ENCODE data around the gene SLC39A13. TPM values are rescaled to one million over a fixed set of nuclear protein-coding genes. Genes with fewer than 3 reads are reported as not detected.

The SLC39A13 gene
- total and polyA plus RNA-seq, 9 donors = 36.2 to 46.5 (median 40.8) TPM

- DNase-seq = no peak
- H3K36me3 ChIP-seq (ENCODE audit: control insufficient read depth, insufficient read depth, low read length) = no peaks in the 10 kb centered on the region
- H3K4me1 ChIP-seq (ENCODE audit: control insufficient read depth, insufficient read depth, low read length) = peaks cover 5% of the 10 kb centered on the region
- H3K9me3 ChIP-seq (replicated peaks; ENCODE audit: control insufficient read depth, low read depth, low read length) = no peaks in the 10 kb centered on the region
- WGBS (ENCODE audit: insufficient coverage) = 88% methylated on average over 2 of the region's 2 CpGs
- H3K27me3 ChIP-seq (ENCODE audit: control insufficient read depth, insufficient read depth, low read length) = no peaks in the 10 kb centered on the region
- H3K4me3 ChIP-seq (ENCODE audit: low read length) = no peak overlapping the region
- H3K27ac ChIP-seq (ENCODE audit: low read length) = no peak overlapping the region
These were observed 29.1 kb upstream of the SLC39A13 start for GRCh38 chr11:47379317-47379716.

DNA sequence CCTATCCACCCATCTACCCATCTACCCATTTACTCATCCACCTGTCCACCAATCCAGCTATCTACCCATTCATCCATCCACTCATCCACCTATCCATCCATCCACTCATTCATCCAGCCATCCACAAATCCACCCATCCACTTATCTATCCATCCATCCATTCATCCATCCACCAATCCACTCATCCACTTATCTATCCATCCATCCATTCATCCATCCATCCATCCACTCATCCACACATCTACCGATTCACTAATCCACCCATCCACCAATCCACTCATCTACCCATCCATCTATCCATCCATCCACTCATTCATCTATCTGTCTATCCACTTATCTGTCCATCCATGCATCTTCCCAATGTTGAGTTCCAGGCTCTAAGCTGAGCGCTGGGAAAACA is 28.3 kb upstream of the SLC39A13 start:
- Histone ChIP-seq H3K9me3 (replicated peaks; ENCODE audit: control insufficient read depth, low read depth, low read length) (no peaks in the 10 kb centered on the region), H3K4me3 (ENCODE audit: low read length) (no peak overlapping the region), H3K27ac (ENCODE audit: low read length) (no peak overlapping the region), H3K36me3 (ENCODE audit: control insufficient read depth, insufficient read depth, low read length) (no peaks in the 10 kb centered on the region), H3K27me3 (ENCODE audit: control insufficient read depth, insufficient read depth, low read length) (no peaks in the 10 kb centered on the region), H3K4me1 (ENCODE audit: control insufficient read depth, insufficient read depth, low read length) (peaks cover 5% of the 10 kb centered on the region)
- 95% methylated on average over 1 of the region's 2 CpGs for WGBS (ENCODE audit: insufficient coverage)
- no peak for DNase-seq

DNA sequence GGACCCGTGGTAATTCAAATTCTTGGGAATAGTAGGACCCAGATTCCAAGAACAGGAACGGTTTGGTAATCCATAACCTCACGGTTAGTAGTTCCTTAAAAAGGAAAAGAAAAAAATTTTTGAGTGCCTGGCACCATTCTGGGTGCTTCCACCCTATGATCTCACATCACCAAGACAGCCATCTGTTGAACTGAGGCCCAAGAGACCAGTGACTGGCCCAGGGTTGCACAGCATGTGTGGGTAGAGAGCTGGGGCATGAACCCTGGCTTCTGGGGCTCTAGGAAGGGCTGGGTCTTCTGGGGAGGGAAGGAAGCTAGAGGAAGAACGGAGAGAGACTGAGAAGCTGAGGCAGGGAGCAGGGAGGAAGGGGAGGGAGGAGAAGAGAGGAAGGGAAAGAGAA is 25.3 kb upstream of the SLC39A13 start:
- no peaks in the 10 kb centered on the region for H3K27me3 ChIP-seq (ENCODE audit: control insufficient read depth, insufficient read depth, low read length)
- no peaks in the 10 kb centered on the region for H3K36me3 ChIP-seq (ENCODE audit: control insufficient read depth, insufficient read depth, low read length)
- DNase-seq = no peak
- no peaks in the 10 kb centered on the region for H3K9me3 ChIP-seq (replicated peaks; ENCODE audit: control insufficient read depth, low read depth, low read length)
- no peak overlapping the region for H3K27ac ChIP-seq (ENCODE audit: low read length)
- no peak overlapping the region for H3K4me3 ChIP-seq (ENCODE audit: low read length)
- WGBS (ENCODE audit: insufficient coverage) = 12% methylated on average over 1 of the region's 4 CpGs
- no peaks in the 10 kb centered on the region for H3K4me1 ChIP-seq (ENCODE audit: control insufficient read depth, insufficient read depth, low read length)

DNA sequence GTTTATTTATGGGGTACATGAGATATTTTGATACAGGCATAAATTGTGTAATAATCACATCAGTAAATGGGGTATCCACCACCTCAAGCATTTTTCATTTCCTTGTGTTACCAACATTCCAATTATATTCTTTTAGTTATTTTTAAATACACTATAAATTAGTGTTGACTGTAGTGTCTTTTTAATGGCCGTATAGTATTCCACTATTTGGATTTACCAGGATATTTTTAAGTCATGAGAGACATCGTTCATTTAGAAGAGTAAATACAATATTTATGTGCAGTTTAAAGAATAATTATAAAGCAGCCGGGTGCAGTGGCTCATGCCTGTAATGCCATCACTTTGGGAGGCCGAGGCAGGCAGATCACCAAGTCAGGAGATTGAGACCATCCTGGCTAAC is 23.9 kb upstream of the SLC39A13 start:
- Histone ChIP-seq H3K27ac (ENCODE audit: low read length) (no peak overlapping the region), H3K36me3 (ENCODE audit: control insufficient read depth, insufficient read depth, low read length) (no peaks in the 10 kb centered on the region), H3K4me3 (ENCODE audit: low read length) (no peak overlapping the region), H3K9me3 (replicated peaks; ENCODE audit: control insufficient read depth, low read depth, low read length) (no peaks in the 10 kb centered on the region), H3K4me1 (ENCODE audit: control insufficient read depth, insufficient read depth, low read length) (no peaks in the 10 kb centered on the region), H3K27me3 (ENCODE audit: control insufficient read depth, insufficient read depth, low read length) (no peaks in the 10 kb centered on the region)
- WGBS (ENCODE audit: insufficient coverage) = no CpG with 5 or more reads among the region's 4 CpGs
- no peak for DNase-seq

- 60% methylated on average over 11 of the region's 13 CpGs for WGBS (ENCODE audit: insufficient coverage)
- Histone ChIP-seq H3K27ac (ENCODE audit: low read length) (no peak overlapping the region), H3K4me1 (ENCODE audit: control insufficient read depth, insufficient read depth, low read length) (peaks cover 16% of the 10 kb centered on the region), H3K36me3 (ENCODE audit: control insufficient read depth, insufficient read depth, low read length) (no peaks in the 10 kb centered on the region), H3K27me3 (ENCODE audit: control insufficient read depth, insufficient read depth, low read length) (no peaks in the 10 kb centered on the region), H3K9me3 (replicated peaks; ENCODE audit: control insufficient read depth, low read depth, low read length) (no peaks in the 10 kb centered on the region), H3K4me3 (ENCODE audit: low read length) (no peak overlapping the region)
- DNase-seq = no peak
These were observed 20.3 kb upstream of the SLC39A13 start for GRCh38 chr11:47387944-47388696.

- DNase-seq = no peak
- Histone ChIP-seq H3K36me3 (ENCODE audit: control insufficient read depth, insufficient read depth, low read length) (no peaks in the 10 kb centered on the region), H3K4me1 (ENCODE audit: control insufficient read depth, insufficient read depth, low read length) (peaks cover 25% of the 10 kb centered on the region), H3K9me3 (replicated peaks; ENCODE audit: control insufficient read depth, low read depth, low read length) (no peaks in the 10 kb centered on the region), H3K27me3 (ENCODE audit: control insufficient read depth, insufficient read depth, low read length) (no peaks in the 10 kb centered on the region), H3K4me3 (ENCODE audit: low read length) (no peak overlapping the region), H3K27ac (ENCODE audit: low read length) (no peak overlapping the region)
- 83% methylated on average over 28 of the region's 28 CpGs for WGBS (ENCODE audit: insufficient coverage)
These were observed 19.5 kb upstream of the SLC39A13 start for GRCh38 chr11:47388697-47389576.

GRCh38 chr11:47389577-47390421 is 18.6 kb upstream of the SLC39A13 start:
- no peaks in the 10 kb centered on the region for H3K36me3 ChIP-seq (ENCODE audit: control insufficient read depth, insufficient read depth, low read length)
- WGBS (ENCODE audit: insufficient coverage) = 79% methylated on average over 10 of the region's 17 CpGs
- no peak overlapping the region for H3K27ac ChIP-seq (ENCODE audit: low read length)
- H3K27me3 ChIP-seq (ENCODE audit: control insufficient read depth, insufficient read depth, low read length) = no peaks in the 10 kb centered on the region
- DNase-seq = no peak
- H3K4me1 ChIP-seq (ENCODE audit: control insufficient read depth, insufficient read depth, low read length) = peaks cover 33% of the 10 kb centered on the region
- H3K4me3 ChIP-seq (ENCODE audit: low read length) = no peak overlapping the region
- H3K9me3 ChIP-seq (replicated peaks; ENCODE audit: control insufficient read depth, low read depth, low read length) = no peaks in the 10 kb centered on the region

- peak overlapping the region; percentile 59 for H3K27ac ChIP-seq (ENCODE audit: low read length)
- WGBS (ENCODE audit: insufficient coverage) = 87% methylated on average over 4 of the region's 6 CpGs
- no peaks in the 10 kb centered on the region for H3K36me3 ChIP-seq (ENCODE audit: control insufficient read depth, insufficient read depth, low read length)
These were observed 18.0 kb upstream of the SLC39A13 start for GRCh38 chr11:47390422-47390760.

GRCh38 chr11:47391077-47391583 is 17.3 kb upstream of the SLC39A13 start:
- Histone ChIP-seq H3K4me1 (ENCODE audit: control insufficient read depth, insufficient read depth, low read length) (peaks cover 43% of the 10 kb centered on the region), H3K9me3 (replicated peaks; ENCODE audit: control insufficient read depth, low read depth, low read length) (no peaks in the 10 kb centered on the region), H3K27me3 (ENCODE audit: control insufficient read depth, insufficient read depth, low read length) (no peaks in the 10 kb centered on the region), H3K27ac (ENCODE audit: low read length) (peak overlapping the region; percentile 59), H3K4me3 (ENCODE audit: low read length) (no peak overlapping the region), H3K36me3 (ENCODE audit: control insufficient read depth, insufficient read depth, low read length) (no peaks in the 10 kb centered on the region)
- 74% methylated on average over 11 of the region's 11 CpGs for WGBS (ENCODE audit: insufficient coverage)
- DNase-seq = peak; percentile 66

More at GRCh38 chr11:47390422-47390760, 18.0 kb upstream of the SLC39A13 start:
- Histone ChIP-seq H3K9me3 (replicated peaks; ENCODE audit: control insufficient read depth, low read depth, low read length) (no peaks in the 10 kb centered on the region), H3K4me3 (ENCODE audit: low read length) (no peak overlapping the region), H3K27me3 (ENCODE audit: control insufficient read depth, insufficient read depth, low read length) (no peaks in the 10 kb centered on the region), H3K4me1 (ENCODE audit: control insufficient read depth, insufficient read depth, low read length) (peaks cover 39% of the 10 kb centered on the region)
- no peak for DNase-seq
